ENCODE data around the gene PPCDC.

Gene PPCDC

GRCh38 chr15:75016431-75016830 is 7.0 kb upstream of the PPCDC start:
- DNase-seq = no peak

DNA sequence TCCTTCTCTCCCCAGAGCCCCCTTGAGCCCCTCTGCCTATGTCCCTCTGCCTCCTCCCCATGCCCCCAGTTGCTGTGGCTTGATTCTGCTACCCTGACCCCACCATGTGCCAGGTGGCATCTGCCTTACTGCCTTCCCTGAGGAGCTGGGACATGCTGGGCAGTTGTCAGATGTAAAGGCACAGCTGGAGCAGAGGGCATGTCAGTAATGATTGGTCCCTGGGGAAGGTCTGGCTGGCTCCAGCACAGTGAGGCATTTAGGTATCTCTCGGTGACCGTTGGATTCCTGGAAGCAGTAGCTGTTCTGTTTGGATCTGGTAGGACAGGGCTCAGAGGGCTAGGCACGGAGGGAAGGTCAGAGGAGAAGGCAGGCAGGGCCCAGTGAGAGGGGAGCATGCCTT is 3.5 kb upstream of the PPCDC start:
- no peak for DNase-seq

DNA sequence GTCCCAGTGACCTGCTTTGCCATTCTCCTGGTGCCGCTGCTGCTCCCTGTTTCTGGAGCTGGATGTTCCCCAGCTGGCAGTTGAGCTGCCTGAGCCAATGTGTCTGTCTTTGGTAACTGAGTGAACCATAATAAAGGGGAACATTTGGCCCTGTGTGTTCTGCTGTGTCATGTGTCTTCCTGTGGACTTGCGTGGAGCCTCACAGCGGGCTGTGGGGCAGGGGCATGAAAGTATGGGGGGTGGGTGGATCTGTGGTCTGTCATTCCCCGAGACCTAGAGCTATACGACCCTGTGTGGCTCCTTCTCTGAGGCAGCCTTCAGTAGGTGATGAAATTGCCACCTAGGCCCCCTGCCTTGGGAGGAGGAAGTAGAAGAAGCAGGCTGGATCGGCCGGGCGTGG is 2.0 kb upstream of the PPCDC start:
- no peak for DNase-seq

DNA sequence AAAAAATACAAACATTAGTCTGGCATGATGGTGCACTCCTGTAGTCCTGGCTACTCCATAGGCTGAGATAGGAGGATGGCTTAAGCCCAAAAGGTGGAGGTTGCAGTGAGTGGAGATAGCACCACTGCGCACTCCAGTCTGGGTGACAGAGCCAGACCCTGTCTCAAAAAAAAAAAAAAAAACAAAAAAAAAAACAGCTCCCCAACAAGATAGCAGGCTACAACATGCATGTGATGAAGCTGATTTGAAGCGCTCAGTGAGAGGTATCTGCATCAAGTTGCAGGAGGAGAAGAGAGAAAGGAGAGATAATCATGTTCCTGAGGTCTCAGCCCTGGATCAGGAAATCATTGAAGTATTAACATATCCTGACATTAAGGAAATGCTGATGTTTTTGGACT is 608 bp upstream of the PPCDC start:
- DNase-seq = no peak

DNA sequence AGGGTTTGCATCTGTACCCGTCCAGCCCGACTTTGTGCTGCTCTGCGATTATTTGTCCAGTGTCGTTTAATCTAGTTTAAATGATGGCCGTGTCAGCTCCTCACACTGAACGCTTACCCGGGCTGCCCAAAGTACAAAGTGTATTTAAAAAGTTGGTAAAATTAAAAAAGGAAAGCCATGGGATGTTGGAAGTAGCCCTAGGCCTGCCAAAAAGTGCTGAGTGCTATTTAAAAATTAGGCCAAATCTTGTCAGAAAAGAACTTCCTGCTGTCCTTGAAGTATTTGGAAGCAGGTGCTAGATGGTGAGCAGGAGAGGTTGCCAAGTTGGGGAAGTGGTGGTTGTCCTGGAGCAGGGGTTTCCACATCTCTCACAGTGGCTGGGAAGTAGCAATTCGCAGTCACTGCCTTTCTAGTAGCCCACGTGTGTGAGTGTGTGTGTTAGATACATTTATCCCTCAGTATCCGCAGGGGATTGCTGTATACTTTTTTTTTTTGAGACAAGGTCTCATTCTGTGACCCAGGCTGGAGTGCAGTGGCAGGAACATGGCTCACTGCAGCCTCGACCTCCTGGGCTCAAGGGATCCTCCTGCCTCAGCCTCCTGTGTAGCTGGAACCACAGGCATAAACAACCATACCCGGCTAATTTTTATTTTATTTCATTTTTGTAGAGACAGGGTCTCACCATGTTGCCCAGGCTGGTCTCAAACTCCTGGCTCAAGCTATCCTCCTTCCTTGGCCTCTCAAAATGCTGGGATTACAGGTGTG is 664 bp downstream of the PPCDC start:
- DNase-seq = peak; percentile 19

DNA sequence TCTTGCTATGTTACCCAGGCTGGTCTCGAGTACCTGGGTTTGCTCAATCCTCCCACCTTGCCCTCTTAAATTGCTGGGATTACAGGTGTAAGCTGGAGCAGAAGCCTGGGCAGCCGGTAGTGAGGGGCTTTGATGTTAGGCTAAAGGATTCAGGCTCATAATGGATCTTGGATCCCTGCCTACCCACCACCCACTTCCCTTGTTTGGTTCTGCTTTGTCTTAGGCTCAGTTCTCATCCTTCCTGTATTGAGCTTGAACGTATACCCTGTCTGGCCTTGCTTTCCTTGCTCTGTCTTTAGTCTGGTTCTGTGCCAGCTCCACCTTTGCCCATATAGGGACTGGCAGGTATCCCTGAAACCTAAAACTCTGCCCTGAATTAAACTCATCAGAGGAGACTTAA is 1.7 kb downstream of the PPCDC start:
- no peak for DNase-seq

DNA sequence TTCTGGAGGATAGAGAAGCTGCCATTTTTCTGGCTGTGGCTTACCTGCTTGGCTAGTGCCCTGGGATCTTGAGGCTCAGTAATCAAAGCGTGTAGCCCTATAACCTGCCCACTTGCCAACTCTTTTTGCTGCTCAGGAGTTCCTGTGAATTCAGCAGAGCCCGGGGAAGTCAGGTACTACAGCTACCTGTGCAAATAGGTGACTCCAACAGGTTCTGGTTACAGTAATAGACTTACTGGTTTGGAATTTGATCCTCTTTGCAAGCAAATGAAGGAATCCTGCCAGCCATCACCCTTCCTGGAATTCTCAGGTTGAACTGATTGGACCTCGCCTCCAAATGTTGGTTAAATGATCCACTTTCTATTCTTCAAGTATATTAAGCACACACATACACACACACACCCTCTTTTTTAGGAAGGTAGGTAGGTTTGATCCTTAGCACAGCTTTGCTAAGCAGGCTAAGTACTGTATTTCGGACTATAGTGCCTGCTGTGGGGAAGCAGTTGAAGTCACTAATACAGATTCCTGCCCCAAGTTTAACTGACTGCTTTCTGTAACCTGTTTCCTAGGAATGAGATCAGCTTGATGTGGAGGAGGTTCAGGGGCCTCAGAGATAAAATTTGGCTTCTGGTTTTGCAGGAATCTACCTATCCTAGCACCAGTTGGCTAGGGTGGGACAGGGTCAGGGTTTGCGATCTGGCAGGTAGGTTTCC is 2.3 kb downstream of the PPCDC start:
- DNase-seq = no peak

- DNase-seq = no peak
Measured at GRCh38 chr15:75027551-75027950, 4.2 kb downstream of the PPCDC start.

DNA sequence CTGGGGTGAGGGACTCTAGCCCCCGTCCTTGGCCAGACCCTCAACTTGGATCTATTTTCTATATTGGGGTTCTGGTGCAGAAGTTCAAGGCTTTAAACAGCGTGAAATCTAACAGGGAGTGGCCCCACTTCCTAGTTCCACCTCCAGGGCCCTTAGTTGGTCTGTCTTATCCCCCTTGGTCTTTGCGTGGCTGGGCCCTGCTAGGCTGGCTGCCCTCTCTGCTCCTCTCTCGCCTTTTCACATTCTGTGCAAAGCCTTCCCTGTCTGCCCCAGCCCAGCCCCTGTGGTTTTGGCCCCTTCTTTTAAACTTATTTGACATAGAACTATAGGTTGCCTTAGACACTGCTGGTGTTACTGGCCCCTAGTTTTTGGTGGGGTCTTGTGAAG is 5.6 kb downstream of the PPCDC start:
- DNase-seq = no peak

DNA sequence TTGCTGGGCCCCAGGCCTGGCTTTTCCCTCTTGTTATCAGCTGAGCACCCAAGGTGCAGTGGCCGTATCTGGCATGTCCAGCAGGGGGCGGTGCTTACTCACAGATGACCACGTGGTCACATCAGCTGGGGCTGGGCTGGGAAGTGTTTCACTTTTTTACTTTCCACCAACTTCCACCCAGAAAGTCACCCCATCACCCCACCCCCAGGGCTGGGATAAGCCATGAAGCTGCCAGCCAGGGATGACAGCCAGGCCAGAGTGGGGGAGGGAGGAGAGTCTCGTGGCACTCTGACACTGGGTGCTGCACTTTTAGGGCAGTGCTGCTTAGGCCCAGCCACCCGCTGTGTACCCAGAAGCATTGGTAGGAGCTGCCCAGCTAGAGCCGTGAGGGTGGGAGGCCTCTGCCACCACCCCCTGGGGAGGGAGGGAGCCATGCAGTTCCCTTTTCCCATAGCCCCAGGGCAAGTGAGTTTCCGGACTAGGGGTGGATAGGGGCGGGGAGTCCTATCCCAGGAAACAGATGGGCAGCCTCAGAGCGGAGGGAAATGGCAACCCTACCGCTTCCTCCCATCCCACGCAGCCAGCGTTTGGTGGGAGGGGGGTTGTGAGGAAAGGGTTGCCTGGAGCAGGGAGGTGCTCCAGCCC is 6.1 kb downstream of the PPCDC start:
- DNase-seq = peak; percentile 86

DNA sequence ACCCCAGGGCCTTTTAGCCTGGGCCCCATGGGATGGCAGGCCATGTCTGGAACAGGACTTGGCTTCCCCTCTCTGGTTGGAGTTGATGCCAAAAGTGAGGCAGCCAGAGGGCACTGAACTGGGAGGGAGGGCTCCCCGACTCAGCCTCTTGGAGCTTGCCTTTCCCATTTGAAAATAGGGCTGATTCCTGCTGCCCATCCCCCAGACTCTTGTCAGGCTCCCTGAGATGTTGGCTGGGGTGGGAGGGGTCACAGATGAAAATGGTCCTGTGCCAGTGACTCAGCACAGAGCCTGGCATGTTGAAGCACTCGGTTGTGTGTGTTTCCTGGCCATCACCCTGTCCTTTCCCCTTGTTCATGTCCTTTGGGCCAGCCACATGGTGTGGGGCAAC is 6.6 kb downstream of the PPCDC start:
- DNase-seq = no peak

GRCh38 chr15:75030424-75030823 is 7.0 kb downstream of the PPCDC start:
- DNase-seq = no peak

DNA sequence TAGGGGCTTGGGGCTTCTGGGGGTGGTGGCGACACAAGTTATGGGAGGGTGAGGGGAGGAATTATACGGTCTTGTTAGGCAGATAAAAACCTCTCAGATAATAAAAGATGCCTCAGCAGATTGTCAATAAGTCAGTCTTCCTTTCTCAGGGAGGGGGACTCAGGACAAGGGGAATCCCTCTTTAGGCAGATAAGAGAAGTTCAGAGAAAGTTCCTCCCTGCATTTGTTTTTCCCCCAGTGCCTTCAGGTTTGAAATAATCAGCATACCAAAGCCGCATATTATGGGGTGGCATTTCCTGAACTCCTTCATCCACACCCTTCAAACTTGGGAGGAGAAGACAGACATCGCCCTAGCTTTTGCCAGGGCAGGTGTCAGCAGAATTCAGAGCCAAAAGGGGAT is 8.5 kb downstream of the PPCDC start:
- no peak for DNase-seq

GRCh38 chr15:75032395-75032794 is 9.0 kb downstream of the PPCDC start:
- DNase-seq = no peak

- DNase-seq = no peak
Measured at GRCh38 chr15:75033809-75034208, 10.4 kb downstream of the PPCDC start.

GRCh38 chr15:75034615-75035014 is 11.2 kb downstream of the PPCDC start:
- no peak for DNase-seq

- DNase-seq = no peak
Measured at GRCh38 chr15:75036212-75036616, 12.8 kb downstream of the PPCDC start.

DNA sequence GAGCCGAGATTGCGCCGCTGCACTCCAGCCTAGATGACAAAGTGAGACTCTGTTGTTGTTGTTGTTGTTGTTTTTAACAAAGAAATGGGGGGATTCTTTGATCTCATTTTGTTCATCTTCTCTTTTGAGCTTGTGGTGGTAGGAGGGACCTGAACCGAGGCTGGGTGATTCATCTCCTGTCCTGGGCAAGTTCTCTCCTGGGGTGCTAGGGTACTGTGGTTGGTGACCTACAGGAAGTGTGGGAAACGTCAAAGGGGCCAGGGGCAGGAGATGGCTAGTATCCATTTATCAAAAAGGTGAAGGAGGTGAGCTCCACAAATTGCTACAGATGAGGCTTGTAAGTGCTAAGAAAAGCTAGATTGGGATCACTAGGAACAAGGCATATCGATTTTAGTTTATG is 14.3 kb downstream of the PPCDC start:
- peak; percentile 5 for DNase-seq

DNA sequence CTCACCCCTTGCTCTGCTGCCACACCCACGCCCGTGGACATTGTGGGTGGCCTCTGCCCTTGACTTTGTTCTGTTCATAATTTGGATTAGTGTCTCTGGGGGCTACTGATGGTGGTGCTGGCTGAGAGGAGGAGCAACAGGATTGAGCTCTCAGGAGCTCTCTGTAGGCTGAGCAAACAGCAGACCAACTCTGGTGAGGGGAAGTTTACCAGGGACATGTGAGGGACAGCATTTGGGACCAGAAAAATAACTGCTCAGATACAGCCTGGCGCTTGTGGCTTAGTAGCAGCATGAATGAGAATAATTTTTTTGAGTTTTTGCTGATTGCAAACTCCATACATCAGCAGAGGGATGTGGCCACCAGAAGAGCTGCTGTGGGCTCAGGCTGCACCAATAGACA is 14.8 kb downstream of the PPCDC start:
- DNase-seq = no peak

DNA sequence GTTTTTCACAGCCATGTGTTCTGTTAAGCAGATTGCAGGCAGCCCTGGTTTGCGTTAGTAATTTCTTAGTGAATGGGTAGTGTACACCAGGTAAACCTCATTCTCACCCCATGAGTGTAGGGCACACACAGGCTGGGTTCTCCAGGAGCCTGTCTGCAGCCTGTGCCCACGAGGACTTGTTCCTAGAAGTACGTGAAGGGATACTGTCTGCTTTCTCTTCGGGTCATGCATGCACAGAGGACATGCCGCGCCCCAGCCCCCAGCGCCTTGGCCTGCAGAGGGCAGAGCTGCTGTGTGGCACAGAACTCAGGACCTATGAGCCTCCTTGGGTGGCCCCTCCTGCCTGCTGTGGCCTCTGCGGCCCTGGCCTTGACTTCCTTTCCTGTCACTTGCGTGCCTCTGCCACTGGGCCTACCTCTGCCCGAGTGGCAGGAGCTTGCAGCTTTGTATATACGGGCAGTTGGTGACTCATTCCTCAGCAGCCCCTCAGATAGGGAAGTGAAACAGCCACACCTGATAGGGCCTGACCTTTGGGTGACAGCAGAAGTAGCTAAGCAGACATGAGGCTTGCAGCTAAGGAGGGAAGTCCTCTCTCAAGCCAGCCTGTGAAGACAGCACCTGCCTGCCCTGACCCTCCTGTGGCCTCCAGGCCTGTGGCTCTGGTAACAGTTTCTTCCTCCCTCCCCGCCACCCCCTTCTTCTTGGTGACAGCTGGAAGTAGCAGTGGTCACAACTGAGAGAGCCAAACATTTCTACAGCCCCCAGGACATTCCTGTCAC is 19.5 kb downstream of the PPCDC start:
- peak; percentile 67 for DNase-seq

DNA sequence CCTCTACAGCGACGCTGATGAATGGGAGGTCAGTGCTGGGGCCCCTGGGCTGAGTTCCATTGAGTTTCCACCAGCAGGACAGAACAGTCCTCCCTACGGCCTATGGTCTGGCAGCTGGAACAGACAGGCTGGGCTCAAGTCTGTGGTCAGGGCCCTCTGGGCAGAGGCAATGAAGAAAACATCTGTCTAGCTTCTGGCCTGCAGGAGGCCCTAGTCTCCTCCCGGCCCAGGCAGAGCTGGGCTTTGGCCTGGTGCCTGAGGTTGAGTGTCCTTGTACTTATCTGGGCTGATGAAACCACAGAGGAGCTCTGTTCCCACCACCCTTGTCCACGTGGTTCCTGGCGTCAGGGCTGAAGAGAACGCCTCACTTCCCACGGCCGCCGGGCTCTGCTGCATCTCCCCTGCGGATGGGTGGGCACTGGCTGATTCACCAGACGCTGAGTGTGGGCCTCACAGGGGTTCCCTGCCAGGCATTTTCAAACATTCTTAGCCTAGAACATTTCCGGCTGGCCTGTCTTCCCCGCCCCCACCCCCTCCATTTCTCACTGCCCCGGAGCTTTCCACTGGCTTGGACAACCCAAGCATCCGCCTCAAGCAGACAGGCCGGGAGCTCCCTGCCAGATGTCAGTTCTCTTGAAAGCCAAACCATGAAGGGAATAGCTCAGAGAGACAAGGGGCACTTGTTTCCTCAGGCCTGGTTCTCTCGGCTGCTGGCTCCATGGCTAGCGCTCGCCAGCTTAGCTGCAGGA is 20.3 kb downstream of the PPCDC start:
- DNase-seq = peak; percentile 40

DNA sequence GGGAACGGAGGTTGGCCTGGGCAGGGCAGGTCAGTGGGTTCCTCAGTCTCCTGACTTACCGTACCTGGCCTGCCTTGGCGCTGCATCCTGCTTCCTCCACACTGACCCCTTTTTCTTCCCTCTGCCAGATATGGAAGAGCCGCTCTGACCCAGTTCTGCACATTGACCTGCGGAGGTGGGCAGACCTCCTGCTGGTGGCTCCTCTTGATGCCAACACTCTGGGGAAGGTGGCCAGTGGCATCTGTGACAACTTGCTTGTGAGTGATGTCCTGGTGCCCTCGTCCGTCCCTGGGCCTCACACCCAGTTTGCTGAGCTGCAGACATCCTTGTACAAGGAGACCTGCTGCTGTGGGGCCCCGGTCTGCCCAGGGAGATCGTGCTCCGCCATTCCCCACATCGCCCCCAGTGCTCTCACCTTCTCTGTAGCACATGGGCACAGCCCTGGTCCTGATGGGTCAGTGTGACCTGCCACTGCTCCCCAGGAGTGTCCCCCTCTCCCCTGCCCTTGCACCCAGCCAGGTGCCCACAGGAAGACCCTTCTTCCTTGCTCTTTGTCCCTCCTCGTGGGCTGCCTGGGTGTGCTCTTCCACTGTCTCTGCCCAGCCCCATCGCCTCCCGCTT is 21.0 kb downstream of the PPCDC start:
- DNase-seq = no peak
